Tibial nerve (tissue), 4 donors: ENCODE results near the gene NREP.

Experiments used
- EP300 ChIP-seq, 2 donors: sonication (generic); formaldehyde crosslinking; IDR thresholded peaks; one replicate each; pipeline ENCODE4 v1.6.1; 2017; ENCODE audit warnings: antibody characterized with exemption in 2 of 2, mild to moderate bottlenecking in 1 of 2
- TF ChIP-seq, protein P1 (sequence below), 5 experiments: fragments of 200-600 bp in 3 of 5; fragments of 450-650 bp in 2 of 5; sonication (generic) in 3 of 5; IDR thresholded peaks; one replicate each; pipeline ENCODE4 v1.5.1; 2016 to 2019; ENCODE audit warnings: antibody characterized with exemption in 5 of 5, mild to moderate bottlenecking in 3 of 5, moderate library complexity in 2 of 5

GRCh38 chr5:111805071-111805470, 48.1 kb upstream of the NREP start:
- TF ChIP-seq, protein P1, sequence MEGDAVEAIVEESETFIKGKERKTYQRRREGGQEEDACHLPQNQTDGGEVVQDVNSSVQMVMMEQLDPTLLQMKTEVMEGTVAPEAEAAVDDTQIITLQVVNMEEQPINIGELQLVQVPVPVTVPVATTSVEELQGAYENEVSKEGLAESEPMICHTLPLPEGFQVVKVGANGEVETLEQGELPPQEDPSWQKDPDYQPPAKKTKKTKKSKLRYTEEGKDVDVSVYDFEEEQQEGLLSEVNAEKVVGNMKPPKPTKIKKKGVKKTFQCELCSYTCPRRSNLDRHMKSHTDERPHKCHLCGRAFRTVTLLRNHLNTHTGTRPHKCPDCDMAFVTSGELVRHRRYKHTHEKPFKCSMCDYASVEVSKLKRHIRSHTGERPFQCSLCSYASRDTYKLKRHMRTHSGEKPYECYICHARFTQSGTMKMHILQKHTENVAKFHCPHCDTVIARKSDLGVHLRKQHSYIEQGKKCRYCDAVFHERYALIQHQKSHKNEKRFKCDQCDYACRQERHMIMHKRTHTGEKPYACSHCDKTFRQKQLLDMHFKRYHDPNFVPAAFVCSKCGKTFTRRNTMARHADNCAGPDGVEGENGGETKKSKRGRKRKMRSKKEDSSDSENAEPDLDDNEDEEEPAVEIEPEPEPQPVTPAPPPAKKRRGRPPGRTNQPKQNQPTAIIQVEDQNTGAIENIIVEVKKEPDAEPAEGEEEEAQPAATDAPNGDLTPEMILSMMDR (IDR thresholded peaks at IDR 0.05) = no peak
- no peak for TF ChIP-seq EP300 (IDR thresholded peaks at IDR 0.05)
